ENCODE data around the gene TMF1. TPM values are rescaled to one million over a fixed set of nuclear protein-coding genes. Genes with fewer than 3 reads are reported as not detected.

The TMF1 gene
- total and polyA plus RNA-seq, 2 experiments from 2014 or later: 15.8 to 21.3 TPM

DNA sequence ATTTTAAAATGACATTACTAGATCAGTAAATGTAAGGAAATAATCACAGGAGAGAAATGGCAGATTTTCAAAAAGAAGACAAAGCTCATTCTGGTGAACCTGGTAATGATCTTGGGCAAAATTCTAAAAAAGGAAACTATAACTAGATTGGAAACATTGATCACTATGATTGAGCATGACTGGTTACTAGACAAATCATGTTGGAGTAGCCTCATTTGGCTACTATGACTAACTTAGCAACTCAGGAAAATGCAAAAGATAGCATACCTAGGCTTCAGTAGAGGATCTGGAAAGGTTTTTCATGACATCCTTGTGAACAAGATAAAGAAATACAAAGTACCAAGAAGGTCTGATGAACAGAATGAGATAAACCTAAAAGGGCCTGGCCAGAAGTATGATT, 7.6 kb upstream of the TMF1 start:
- no peaks in the 10 kb centered on the region for H3F3A ChIP-seq (replicated peaks; ENCODE audit: low read depth)
- H3K36me3 ChIP-seq (ENCODE audit: insufficient read depth): peaks cover 43% of the 10 kb centered on the region
- H4K20me1 ChIP-seq (replicated peaks; ENCODE audit: insufficient read depth): no peaks in the 10 kb centered on the region
- no peaks in the 10 kb centered on the region for H3K4me1 ChIP-seq (ENCODE audit: insufficient read depth)
- no peak overlapping the region for H3K4me3 ChIP-seq
- no peaks in the 10 kb centered on the region for H3K27me3 ChIP-seq (ENCODE audit: insufficient read depth)
- Mint-ChIP-seq H3K27ac (no peak overlapping the region), H3K36me3 (ENCODE audit: low read depth) (peaks cover 56% of the 10 kb centered on the region), H3K9me3 (no peaks in the 10 kb centered on the region), H3K4me3 (no peak overlapping the region), H3K27me3 (ENCODE audit: insufficient read depth, low read depth, poor library complexity) (no peaks in the 10 kb centered on the region), H3K4me1 (no peaks in the 10 kb centered on the region)
- ATAC-seq (no peak), DNase-seq (ENCODE audit: low spot score) (no peak)
- no peaks in the 10 kb centered on the region for H3K79me2 ChIP-seq (replicated peaks; ENCODE audit: insufficient read depth)
- H3K27ac ChIP-seq (ENCODE audit: low read depth): no peak overlapping the region
- TF ChIP-seq EZH2 (IDR thresholded peaks at IDR 0.05; ENCODE audit: low read depth, unreplicated experiment): no peak
- TF ChIP-seq NANOG (IDR thresholded peaks at IDR 0.05; ENCODE audit: borderline replicate concordance): no peak
- TF ChIP-seq POLR2AphosphoS5 (IDR thresholded peaks at IDR 0.05; ENCODE audit: low read depth): no peak
- TF ChIP-seq, protein P1, sequence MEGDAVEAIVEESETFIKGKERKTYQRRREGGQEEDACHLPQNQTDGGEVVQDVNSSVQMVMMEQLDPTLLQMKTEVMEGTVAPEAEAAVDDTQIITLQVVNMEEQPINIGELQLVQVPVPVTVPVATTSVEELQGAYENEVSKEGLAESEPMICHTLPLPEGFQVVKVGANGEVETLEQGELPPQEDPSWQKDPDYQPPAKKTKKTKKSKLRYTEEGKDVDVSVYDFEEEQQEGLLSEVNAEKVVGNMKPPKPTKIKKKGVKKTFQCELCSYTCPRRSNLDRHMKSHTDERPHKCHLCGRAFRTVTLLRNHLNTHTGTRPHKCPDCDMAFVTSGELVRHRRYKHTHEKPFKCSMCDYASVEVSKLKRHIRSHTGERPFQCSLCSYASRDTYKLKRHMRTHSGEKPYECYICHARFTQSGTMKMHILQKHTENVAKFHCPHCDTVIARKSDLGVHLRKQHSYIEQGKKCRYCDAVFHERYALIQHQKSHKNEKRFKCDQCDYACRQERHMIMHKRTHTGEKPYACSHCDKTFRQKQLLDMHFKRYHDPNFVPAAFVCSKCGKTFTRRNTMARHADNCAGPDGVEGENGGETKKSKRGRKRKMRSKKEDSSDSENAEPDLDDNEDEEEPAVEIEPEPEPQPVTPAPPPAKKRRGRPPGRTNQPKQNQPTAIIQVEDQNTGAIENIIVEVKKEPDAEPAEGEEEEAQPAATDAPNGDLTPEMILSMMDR (conservative IDR thresholded peaks at IDR 0.05; ENCODE audit: low read depth in 2 of 2): no peak
- no peak for TF ChIP-seq STAT1 (IDR thresholded peaks at IDR 0.05; ENCODE audit: unreplicated experiment)
- no peak for TF ChIP-seq ZNF114 (CRISPR knock-in tag; IDR thresholded peaks at IDR 0.05)
- TF ChIP-seq, protein P2, sequence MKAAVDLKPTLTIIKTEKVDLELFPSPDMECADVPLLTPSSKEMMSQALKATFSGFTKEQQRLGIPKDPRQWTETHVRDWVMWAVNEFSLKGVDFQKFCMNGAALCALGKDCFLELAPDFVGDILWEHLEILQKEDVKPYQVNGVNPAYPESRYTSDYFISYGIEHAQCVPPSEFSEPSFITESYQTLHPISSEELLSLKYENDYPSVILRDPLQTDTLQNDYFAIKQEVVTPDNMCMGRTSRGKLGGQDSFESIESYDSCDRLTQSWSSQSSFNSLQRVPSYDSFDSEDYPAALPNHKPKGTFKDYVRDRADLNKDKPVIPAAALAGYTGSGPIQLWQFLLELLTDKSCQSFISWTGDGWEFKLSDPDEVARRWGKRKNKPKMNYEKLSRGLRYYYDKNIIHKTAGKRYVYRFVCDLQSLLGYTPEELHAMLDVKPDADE (IDR thresholded peaks at IDR 0.05): no peak
- TF ChIP-seq, protein P3, sequence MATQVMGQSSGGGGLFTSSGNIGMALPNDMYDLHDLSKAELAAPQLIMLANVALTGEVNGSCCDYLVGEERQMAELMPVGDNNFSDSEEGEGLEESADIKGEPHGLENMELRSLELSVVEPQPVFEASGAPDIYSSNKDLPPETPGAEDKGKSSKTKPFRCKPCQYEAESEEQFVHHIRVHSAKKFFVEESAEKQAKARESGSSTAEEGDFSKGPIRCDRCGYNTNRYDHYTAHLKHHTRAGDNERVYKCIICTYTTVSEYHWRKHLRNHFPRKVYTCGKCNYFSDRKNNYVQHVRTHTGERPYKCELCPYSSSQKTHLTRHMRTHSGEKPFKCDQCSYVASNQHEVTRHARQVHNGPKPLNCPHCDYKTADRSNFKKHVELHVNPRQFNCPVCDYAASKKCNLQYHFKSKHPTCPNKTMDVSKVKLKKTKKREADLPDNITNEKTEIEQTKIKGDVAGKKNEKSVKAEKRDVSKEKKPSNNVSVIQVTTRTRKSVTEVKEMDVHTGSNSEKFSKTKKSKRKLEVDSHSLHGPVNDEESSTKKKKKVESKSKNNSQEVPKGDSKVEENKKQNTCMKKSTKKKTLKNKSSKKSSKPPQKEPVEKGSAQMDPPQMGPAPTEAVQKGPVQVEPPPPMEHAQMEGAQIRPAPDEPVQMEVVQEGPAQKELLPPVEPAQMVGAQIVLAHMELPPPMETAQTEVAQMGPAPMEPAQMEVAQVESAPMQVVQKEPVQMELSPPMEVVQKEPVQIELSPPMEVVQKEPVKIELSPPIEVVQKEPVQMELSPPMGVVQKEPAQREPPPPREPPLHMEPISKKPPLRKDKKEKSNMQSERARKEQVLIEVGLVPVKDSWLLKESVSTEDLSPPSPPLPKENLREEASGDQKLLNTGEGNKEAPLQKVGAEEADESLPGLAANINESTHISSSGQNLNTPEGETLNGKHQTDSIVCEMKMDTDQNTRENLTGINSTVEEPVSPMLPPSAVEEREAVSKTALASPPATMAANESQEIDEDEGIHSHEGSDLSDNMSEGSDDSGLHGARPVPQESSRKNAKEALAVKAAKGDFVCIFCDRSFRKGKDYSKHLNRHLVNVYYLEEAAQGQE (IDR thresholded peaks at IDR 0.05; ENCODE audit: unreplicated experiment): no peak
- TF ChIP-seq, protein P4, sequence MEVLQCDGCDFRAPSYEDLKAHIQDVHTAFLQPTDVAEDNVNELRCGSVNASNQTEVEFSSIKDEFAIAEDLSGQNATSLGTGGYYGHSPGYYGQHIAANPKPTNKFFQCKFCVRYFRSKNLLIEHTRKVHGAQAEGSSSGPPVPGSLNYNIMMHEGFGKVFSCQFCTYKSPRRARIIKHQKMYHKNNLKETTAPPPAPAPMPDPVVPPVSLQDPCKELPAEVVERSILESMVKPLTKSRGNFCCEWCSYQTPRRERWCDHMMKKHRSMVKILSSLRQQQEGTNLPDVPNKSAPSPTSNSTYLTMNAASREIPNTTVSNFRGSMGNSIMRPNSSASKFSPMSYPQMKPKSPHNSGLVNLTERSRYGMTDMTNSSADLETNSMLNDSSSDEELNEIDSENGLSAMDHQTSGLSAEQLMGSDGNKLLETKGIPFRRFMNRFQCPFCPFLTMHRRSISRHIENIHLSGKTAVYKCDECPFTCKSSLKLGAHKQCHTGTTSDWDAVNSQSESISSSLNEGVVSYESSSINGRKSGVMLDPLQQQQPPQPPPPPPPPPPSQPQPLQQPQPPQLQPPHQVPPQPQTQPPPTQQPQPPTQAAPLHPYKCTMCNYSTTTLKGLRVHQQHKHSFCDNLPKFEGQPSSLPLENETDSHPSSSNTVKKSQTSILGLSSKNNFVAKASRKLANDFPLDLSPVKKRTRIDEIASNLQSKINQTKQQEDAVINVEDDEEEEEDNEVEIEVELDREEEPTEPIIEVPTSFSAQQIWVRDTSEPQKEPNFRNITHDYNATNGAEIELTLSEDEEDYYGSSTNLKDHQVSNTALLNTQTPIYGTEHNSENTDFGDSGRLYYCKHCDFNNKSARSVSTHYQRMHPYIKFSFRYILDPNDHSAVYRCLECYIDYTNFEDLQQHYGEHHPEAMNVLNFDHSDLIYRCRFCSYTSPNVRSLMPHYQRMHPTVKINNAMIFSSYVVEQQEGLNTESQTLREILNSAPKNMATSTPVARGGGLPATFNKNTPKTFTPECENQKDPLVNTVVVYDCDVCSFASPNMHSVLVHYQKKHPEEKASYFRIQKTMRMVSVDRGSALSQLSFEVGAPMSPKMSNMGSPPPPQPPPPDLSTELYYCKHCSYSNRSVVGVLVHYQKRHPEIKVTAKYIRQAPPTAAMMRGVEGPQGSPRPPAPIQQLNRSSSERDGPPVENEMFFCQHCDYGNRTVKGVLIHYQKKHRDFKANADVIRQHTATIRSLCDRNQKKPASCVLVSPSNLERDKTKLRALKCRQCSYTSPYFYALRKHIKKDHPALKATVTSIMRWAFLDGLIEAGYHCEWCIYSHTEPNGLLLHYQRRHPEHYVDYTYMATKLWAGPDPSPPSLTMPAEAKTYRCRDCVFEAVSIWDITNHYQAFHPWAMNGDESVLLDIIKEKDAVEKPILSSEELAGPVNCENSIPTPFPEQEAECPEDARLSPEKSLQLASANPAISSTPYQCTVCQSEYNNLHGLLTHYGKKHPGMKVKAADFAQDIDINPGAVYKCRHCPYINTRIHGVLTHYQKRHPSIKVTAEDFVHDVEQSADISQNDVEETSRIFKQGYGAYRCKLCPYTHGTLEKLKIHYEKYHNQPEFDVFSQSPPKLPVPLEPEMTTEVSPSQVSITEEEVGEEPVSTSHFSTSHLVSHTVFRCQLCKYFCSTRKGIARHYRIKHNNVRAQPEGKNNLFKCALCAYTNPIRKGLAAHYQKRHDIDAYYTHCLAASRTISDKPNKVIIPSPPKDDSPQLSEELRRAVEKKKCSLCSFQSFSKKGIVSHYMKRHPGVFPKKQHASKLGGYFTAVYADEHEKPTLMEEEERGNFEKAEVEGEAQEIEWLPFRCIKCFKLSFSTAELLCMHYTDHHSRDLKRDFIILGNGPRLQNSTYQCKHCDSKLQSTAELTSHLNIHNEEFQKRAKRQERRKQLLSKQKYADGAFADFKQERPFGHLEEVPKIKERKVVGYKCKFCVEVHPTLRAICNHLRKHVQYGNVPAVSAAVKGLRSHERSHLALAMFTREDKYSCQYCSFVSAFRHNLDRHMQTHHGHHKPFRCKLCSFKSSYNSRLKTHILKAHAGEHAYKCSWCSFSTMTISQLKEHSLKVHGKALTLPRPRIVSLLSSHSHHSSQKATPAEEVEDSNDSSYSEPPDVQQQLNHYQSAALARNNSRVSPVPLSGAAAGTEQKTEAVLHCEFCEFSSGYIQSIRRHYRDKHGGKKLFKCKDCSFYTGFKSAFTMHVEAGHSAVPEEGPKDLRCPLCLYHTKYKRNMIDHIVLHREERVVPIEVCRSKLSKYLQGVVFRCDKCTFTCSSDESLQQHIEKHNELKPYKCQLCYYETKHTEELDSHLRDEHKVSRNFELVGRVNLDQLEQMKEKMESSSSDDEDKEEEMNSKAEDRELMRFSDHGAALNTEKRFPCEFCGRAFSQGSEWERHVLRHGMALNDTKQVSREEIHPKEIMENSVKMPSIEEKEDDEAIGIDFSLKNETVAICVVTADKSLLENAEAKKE (CRISPR knock-in tag; IDR thresholded peaks at IDR 0.05): no peak
- no peak for TF ChIP-seq JUNB (IDR thresholded peaks at IDR 0.05; ENCODE audit: unreplicated experiment)
- no peak for TF ChIP-seq ZNF331 (CRISPR knock-in tag; IDR thresholded peaks at IDR 0.05; ENCODE audit: low read depth)
- no peak for TF ChIP-seq EZH2phosphoT487 (IDR thresholded peaks at IDR 0.05; ENCODE audit: unreplicated experiment)
- TF ChIP-seq CREB1 (CRISPR knock-in tag; IDR thresholded peaks at IDR 0.05; ENCODE audit: low read depth): no peak
- no peak overlapping the region for H2AFZ ChIP-seq
- no peaks in the 10 kb centered on the region for H3K9me2 ChIP-seq (ENCODE audit: insufficient read depth)
- no peak overlapping the region for H3K4me2 ChIP-seq

All from GM23338 (cell line).